NK-92 treated with Interleukin-12 subunit alpha and Interleukin-12 subunit beta, amount 100 ng/mL, for 24 hours (cell line): ENCODE measurements around the gene ADCY1.
"Not testable (repeated sequence)": the region's sequence is repeated elsewhere in the genome, so short reads cannot be mapped to it uniquely, and the experiment has no call there.

Experiments
- DNase-seq: peaks from one replicate; lab custom pipeline; 2025; lab: John Stamatoyannopoulos, UW

Gene ADCY1

GRCh38 chr7:45756333-45756732, 182.2 kb downstream of the ADCY1 start:
- not testable (repeated sequence) for DNase-seq

- not testable (repeated sequence) for DNase-seq
Measured at GRCh38 chr7:45756757-45757156, 182.6 kb downstream of the ADCY1 start.

DNA sequence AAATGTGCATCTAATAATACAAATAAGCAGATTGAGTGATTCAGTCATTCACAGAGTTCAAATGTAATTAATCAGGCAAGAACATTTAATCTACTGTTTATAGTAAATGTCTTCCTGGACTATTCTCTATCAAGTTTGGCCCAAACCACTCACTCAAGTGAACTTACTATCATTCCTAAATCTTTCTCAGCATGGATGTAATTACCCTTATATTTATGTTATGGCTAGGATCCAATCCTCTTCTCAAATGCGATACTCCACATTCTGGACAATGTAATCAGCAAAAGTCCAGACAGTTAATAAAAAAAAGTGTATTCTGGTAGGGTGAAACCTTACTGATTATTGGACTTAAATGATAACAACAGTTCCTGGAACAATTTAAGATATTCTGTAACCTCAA, 185.3 kb downstream of the ADCY1 start:
- not testable (repeated sequence) for DNase-seq

- DNase-seq: not testable (repeated sequence)
Measured at GRCh38 chr7:45761545-45762205, 187.5 kb downstream of the ADCY1 start.

DNA sequence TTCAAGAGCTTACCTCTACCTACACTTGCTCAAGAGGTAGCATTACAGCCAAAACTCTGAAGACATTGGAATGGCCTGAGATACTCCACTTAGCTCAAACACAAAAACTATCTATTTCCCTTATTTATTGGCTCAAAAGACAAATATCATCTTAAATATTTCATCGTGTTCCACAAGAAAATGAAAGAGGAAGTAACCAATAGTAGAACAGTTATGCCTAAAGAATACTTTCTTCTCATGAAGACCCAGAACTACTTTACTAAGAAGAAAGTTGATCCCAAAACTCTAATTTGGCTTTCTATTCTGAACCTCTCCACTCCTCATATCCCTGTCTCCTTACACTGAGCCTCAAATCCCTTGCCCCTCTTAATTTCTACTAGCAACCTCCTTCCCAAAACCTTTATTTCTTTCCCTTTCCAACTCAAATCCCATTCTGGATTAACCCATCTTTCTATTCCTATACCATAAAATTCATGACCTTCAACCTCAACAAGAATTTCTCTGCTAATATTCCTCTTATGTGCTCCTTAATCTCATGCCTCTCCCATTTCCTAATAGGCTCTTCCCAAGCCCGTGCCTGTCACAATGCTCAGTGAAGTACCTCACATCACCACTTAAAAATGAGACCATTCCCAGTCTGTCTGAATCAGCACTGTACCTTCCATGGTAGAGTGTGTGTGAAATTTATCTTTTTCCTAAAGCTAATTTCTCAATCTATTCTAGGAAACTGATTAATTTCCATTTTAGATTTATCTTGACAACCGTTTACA, 188.2 kb downstream of the ADCY1 start:
- not testable (repeated sequence) for DNase-seq

DNA sequence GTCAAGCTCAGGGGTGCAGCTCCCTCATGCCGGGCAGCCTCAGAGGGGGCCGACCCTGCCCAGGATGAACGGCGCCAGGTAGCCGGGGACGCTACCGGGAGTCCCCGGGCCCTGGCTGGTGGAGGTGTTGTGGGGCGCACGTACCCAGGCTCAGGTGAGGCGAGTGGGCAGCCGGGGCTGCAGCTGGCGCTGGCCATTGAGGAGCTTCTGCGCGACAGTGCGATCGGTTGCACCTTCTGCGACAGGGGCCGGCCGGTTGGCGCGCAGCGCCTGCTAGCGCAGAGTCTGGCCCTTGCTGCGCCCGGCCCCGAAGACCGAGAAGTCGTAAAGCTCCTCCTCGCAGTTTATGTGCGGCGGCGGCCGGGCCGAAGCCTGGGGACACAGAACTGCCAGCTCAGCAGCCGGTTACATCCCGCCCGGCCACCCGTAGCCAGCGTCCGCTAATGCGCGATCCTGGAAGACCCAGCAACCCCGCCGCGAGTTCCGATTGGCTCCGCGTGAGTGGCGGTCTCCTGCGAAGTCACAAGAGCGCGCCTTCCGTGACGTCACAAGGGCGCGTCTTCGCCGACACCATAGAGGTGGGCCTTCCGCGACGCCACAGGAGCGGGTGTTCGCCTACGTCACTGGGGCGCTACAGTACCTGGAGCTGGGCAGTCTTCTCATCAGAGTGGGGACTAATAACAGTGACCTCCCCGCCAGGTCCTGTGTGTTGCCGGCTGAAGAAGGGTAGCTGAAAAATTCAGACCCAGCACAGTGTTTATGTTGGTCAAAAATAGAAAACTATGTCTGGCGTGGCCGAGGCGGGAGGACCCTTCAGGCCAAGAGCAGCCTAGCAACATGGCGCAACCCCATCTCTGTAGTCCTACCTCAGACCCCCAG, 194.6 kb downstream of the ADCY1 start:
- DNase-seq: peak; percentile 88

GRCh38 chr7:45769626-45770025, 195.5 kb downstream of the ADCY1 start:
- not testable (repeated sequence) for DNase-seq
